Neutrophil (primary cell): ENCODE data around the gene TSHZ1.
A peak's percentile ranks its signal among the peaks of the same experiment; 100 is the strongest.

Source experiments
- H3K27ac ChIP-seq: fragments of 200-600 bp; sonication (generic); 2 replicates; pipeline ENCODE4 v1.5.1; 2016; ENCODE audit warnings: mild to moderate bottlenecking, moderate library complexity
- H3K27me3 ChIP-seq: fragments of 200-600 bp; sonication (generic); 2 replicates; pipeline ENCODE4 v1.6.0; 2016; ENCODE audit warnings: mild to moderate bottlenecking
- H3K36me3 ChIP-seq: fragments of 200-600 bp; sonication (generic); 2 replicates; pipeline ENCODE4 v1.5.1; 2017
- H3K4me1 ChIP-seq, 2 experiments: fragments of 200-600 bp in 1 of 2; sonication (generic) in 1 of 2; 1 replicate in 1 of 2; 2 replicates in 1 of 2; pipeline versions ENCODE4 v1.5.1 to v1.6.1; 2013 to 2016; ENCODE audit warnings: low read depth in 1 of 2, low read length in 1 of 2, mild to moderate bottlenecking in 1 of 2, moderate library complexity in 1 of 2; ENCODE audit not compliant: control insufficient read depth in 1 of 2, insufficient read depth in 1 of 2
- H3K4me3 ChIP-seq, 2 experiments: fragments of 200-600 bp in 1 of 2; sonication (generic) in 1 of 2; 1 replicate in 1 of 2; 2 replicates in 1 of 2; pipeline ENCODE4 v1.5.1; 2013 to 2016; ENCODE audit warnings: low read depth in 1 of 2, low read length in 1 of 2, mild to moderate bottlenecking in 1 of 2, moderate library complexity in 1 of 2
- H3K9me3 ChIP-seq: fragments of 200-600 bp; sonication (generic); 2 replicates; pipeline ENCODE4 v1.5.1; 2016
- CTCF ChIP-seq: fragments of 200-600 bp; sonication (generic); IDR thresholded peaks from 2 replicates; pipeline ENCODE4 v1.5.1; 2016; ENCODE audit warnings: antibody characterized with exemption

TSHZ1 gene

GRCh38 chr18:75249175-75249518 is 38.5 kb downstream of the TSHZ1 start:
- H3K36me3 ChIP-seq: no peaks in the 10 kb centered on the region
- H3K27me3 ChIP-seq: no peaks in the 10 kb centered on the region
- TF ChIP-seq CTCF: no peak
- H3K27ac ChIP-seq: peak overlapping the region; percentile 69
- H3K9me3 ChIP-seq: no peaks in the 10 kb centered on the region
- H3K4me1 ChIP-seq: peaks cover 26 to 29% of the 10 kb centered on the region in 2 experiments
- no peak overlapping the region for H3K4me3 ChIP-seq

- H3K36me3 ChIP-seq: no peaks in the 10 kb centered on the region
- no peak for TF ChIP-seq CTCF
- H3K27ac ChIP-seq: peak overlapping the region; percentile 69
Observed at GRCh38 chr18:75249672-75250470, 39.3 kb downstream of the TSHZ1 start.

DNA sequence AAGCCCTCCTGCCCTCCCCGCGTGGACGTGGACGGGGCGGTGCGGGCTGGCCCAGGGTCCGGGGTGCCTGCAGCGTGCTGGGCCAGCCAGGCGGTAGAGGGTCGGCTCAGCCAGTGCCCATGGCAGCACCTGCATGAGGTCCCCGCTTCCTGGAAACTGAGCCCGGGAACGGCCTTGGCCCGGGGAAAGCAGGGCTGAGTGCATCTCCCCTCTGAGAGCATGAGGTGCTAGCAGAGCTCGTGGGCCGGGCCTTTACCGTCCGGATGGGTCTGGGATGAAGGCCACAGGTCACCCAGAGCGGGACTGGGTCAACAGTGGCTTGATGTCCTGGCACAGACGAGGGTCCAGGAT is 39.8 kb downstream of the TSHZ1 start:
- H3K36me3 ChIP-seq: no peaks in the 10 kb centered on the region
- no peaks in the 10 kb centered on the region for H3K9me3 ChIP-seq
- H3K27me3 ChIP-seq: no peaks in the 10 kb centered on the region
- no peak overlapping the region for H3K4me3 ChIP-seq
- TF ChIP-seq CTCF: no peak
- H3K27ac ChIP-seq: peak overlapping the region; percentile 69
- H3K4me1 ChIP-seq: peaks cover 26 to 29% of the 10 kb centered on the region in 2 experiments

More at GRCh38 chr18:75249672-75250470, 39.3 kb downstream of the TSHZ1 start:
- Histone ChIP-seq H3K27me3 (no peaks in the 10 kb centered on the region), H3K4me3 (no peak overlapping the region), H3K9me3 (no peaks in the 10 kb centered on the region), H3K4me1 (peaks cover 26 to 29% of the 10 kb centered on the region in 2 experiments)

GRCh38 chr18:75251466-75251865 is 40.9 kb downstream of the TSHZ1 start:
- Histone ChIP-seq H3K36me3 (no peaks in the 10 kb centered on the region), H3K9me3 (no peaks in the 10 kb centered on the region), H3K27ac (no peak overlapping the region), H3K27me3 (no peaks in the 10 kb centered on the region), H3K4me3 (no peak overlapping the region), H3K4me1 (peaks cover 26 to 29% of the 10 kb centered on the region in 2 experiments)
- no peak for TF ChIP-seq CTCF

DNA sequence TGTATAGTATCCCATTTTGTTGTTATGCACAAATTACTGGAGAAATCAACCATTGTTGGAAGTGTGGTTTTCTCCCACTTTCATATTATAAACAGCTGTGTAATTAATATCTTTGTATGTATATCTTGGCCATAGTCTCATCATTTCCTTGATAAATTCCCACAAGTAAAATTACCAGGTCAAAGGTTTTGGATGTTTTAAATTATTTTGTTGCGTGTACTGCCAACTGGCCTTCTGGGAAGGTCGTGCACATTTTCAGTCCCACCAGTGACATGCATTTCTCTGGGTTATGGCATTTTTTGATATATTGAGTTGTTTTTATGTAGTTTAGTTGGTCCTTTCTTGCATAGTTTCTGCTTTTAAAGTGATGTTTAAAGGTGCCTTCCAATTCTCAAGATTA is 41.5 kb downstream of the TSHZ1 start:
- no peak overlapping the region for H3K4me3 ChIP-seq
- peaks cover 24% of the 10 kb centered on the region in 2 experiments for H3K4me1 ChIP-seq
- H3K9me3 ChIP-seq: no peaks in the 10 kb centered on the region
- no peak for TF ChIP-seq CTCF
- H3K27me3 ChIP-seq: no peaks in the 10 kb centered on the region
- no peaks in the 10 kb centered on the region for H3K36me3 ChIP-seq
- no peak overlapping the region for H3K27ac ChIP-seq
